Adrenal gland (tissue), 5 donors: Measurements from ENCODE around the gene MCTP1.

Source experiments
- CTCF ChIP-seq, 6 experiments: fragments of 450-650 bp in 4 of 6; fragments of 200-600 bp in 2 of 6; sonication (generic) in 1 of 6; IDR thresholded peaks; 1 replicate in 5 of 6; 2 replicates in 1 of 6; pipeline versions ENCODE4 v1.5.1 to v1.8.0; 2016 to 2021; ENCODE audit warnings: antibody characterized with exemption in 6 of 6, mild to moderate bottlenecking in 2 of 6, moderate library complexity in 1 of 6
- POLR2A ChIP-seq, 2 donors: fragments of 450-650 bp; IDR thresholded peaks; one replicate each; pipeline ENCODE4 v1.6.1; 2017; ENCODE audit warnings: antibody characterized with exemption in 2 of 2, mild to moderate bottlenecking in 2 of 2, moderate library complexity in 1 of 2
- donor health status: DM: no; HTN: no; CAD: no.

DNA sequence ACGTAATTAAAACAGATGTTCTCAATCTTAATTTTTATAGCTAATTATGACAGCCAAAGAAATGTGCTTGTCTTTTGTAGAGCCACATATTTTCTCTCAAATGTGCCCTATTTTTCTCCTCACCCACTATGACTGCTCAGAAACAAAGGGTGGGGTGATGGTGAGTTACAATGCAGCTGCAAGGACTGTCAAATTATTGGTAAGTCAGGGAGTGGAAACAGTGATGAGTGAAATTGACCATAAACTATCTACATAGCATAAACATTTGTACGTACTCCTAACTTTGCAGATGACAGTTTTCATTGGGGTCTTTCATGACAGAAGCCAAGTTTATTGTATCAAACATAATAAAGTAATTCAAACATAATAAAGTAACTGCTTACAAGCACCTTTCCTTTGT, 215.9 kb downstream of the MCTP1 start:
- TF ChIP-seq CTCF (IDR thresholded peaks at IDR 0.05): no peak
- no peak for TF ChIP-seq POLR2A (IDR thresholded peaks at IDR 0.05)
